22Rv1 (cell line): ENCODE measurements around the gene TMEM259.

Experiments
- H3K27ac ChIP-seq: fragments of 450-650 bp; 2 replicates; pipeline ENCODE4 v1.5.1; 2017
- CTCF ChIP-seq: fragments of 450-650 bp; IDR thresholded peaks from 2 replicates; pipeline ENCODE4 v1.5.1; 2017; ENCODE audit warnings: mild to moderate bottlenecking
- ZFX ChIP-seq: fragments of 450-650 bp; IDR thresholded peaks from 2 replicates; pipeline ENCODE4 v1.6.1; 2017; ENCODE audit warnings: antibody characterized with exemption, borderline replicate concordance

Gene TMEM259

GRCh38 chr19:1019980-1020867, 699 bp downstream of the TMEM259 start:
- no peak for TF ChIP-seq ZFX
- TF ChIP-seq CTCF: no peak
- peak overlapping the region; percentile 78 for H3K27ac ChIP-seq

- TF ChIP-seq CTCF (no peak), ZFX (no peak)
- peak overlapping the region; percentile 78 for H3K27ac ChIP-seq
Measured at GRCh38 chr19:1019616-1019961, 1.3 kb downstream of the TMEM259 start.

GRCh38 chr19:1018932-1019615, 1.8 kb downstream of the TMEM259 start:
- peak overlapping the region; percentile 78 for H3K27ac ChIP-seq

GRCh38 chr19:1018393-1018792, 2.5 kb downstream of the TMEM259 start:
- TF ChIP-seq CTCF (no peak), ZFX (no peak)
- H3K27ac ChIP-seq: peak overlapping the region; percentile 26; the same call in 1 of the 2 replicates

More at GRCh38 chr19:1018932-1019615, 1.8 kb downstream of the TMEM259 start:
- TF ChIP-seq CTCF: no peak
- TF ChIP-seq ZFX: no peak

- TF ChIP-seq ZFX (no peak), CTCF (no peak)
- H3K27ac ChIP-seq: peak overlapping the region; percentile 26; the same call in 1 of the 2 replicates
Measured at GRCh38 chr19:1017906-1018305, 3.0 kb downstream of the TMEM259 start.

GRCh38 chr19:1017115-1017905, 3.6 kb downstream of the TMEM259 start:
- H3K27ac ChIP-seq: peak overlapping the region; percentile 26; the same call in 1 of the 2 replicates
- TF ChIP-seq ZFX: no peak
- TF ChIP-seq CTCF: no peak
